ENCODE measurements around the gene KLHL21.
"Not testable (repeated sequence)": the region's sequence is repeated elsewhere in the genome, so short reads cannot be mapped to it uniquely, and the experiment has no call there.

The KLHL21 gene

GRCh38 chr1:6624710-6625583 lies 22.3 kb upstream of the KLHL21 start, which contains the start of gene THAP3:
THAP3 (plus strand) TSS chr1:6624868; CDS start chr1:6625219, 351 bp downstream.
- DNase-seq: peak; percentile 93

GRCh38 chr1:6623269-6623965 lies 20.7 kb upstream of the KLHL21 start:
- DNase-seq: no peak

DNA sequence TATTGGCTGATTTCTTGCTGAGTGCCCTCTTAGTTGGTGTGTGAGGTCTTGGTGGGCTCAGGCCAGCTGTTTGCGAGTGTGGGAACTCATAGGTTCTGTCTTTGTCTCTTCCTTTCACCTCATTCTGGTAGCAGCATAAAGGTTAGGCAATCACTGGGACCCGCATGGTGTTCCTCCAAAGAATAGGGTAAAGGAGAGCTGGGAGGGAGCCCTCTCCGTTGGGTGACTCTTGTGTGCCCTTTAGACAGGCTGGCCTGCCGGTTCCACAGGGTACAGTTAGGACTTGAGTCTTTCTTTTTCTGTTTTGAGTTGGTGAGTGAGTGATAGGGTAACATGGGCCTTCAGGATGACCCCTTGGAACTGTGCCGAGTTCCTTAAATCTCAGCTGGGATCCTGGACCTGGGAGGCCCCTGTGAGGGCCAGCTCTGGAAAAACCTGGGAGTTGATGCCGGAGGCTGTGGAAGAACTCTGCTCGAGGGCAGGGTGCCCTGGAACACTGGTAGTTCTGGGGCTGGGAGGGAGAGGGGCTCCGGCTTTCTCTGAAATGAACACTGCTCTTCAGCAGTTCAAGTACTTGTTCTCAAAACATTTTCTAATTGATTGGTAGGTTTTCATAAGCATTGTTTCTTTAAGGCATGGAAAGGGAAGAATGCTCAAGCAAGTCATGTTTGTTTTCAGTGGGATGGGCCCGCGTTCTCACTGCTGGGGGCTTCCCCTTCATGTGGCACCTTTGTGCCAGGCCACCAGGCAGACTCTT lies 19.9 kb upstream of the KLHL21 start:
- DNase-seq: no peak

GRCh38 chr1:6621429-6622391 lies 19.0 kb upstream of the KLHL21 start:
- no peak for DNase-seq

DNA sequence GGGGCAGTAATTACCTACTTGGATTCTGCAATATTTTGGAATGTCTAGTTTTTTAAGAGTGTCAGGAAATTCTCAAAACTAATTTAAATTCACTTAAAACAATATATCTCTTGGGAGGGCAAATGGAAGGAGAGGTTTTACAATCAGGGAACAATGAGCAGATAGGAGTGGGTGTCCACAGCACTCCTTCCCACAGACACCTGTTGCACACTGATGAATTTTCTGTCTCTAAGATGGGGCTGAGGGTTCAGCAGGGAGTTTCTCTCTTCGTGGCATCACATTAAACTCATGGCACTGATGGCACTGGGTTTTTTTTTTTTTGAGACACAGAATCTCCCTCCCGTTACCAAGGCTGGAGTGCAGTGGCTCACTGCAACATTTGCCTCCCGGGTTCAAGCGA lies 16.4 kb upstream of the KLHL21 start:
- no peak for DNase-seq

DNA sequence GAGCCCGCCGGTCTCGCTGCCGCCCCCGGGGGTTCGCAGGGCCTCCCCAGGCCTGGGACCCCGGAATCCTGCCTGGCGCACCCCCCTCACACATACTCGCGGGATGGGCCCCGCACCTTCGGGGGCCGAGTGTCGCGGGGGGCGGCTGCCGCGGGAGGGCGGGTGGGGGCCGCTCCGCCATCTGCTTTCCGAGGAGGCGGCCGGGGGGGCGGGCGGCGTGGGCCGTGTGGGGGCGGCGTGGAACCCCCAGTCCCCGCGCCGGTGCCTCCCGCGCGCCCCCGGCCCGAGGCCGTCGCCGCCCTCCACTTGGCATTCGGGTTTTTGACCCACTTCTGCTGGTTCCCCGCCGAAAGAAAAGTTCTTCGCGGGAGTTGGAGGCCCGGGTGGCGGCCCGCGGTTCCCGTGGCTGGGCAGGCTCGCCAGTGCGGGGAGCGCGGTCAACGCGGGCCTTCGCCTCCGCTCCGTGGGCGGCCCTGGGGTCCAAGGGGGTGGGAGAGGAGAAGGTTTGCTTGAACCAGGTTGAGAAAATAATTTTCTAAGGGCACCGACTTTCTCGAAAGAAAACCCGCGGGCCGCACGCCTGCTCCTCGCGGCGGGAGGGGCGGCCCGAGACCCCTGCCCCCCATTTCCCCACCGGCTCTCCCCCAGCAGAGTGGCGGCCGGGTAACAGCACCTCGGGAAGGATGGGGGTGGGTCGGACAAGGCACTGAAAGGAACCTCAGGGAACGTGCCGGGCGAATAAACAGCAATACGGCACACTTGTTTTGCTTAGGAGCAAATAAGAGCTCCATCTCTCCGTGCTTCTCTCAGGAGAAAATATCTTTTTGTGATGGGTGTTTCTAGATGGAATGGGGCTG lies 12.5 kb upstream of the KLHL21 start:
- no peak for DNase-seq

DNA sequence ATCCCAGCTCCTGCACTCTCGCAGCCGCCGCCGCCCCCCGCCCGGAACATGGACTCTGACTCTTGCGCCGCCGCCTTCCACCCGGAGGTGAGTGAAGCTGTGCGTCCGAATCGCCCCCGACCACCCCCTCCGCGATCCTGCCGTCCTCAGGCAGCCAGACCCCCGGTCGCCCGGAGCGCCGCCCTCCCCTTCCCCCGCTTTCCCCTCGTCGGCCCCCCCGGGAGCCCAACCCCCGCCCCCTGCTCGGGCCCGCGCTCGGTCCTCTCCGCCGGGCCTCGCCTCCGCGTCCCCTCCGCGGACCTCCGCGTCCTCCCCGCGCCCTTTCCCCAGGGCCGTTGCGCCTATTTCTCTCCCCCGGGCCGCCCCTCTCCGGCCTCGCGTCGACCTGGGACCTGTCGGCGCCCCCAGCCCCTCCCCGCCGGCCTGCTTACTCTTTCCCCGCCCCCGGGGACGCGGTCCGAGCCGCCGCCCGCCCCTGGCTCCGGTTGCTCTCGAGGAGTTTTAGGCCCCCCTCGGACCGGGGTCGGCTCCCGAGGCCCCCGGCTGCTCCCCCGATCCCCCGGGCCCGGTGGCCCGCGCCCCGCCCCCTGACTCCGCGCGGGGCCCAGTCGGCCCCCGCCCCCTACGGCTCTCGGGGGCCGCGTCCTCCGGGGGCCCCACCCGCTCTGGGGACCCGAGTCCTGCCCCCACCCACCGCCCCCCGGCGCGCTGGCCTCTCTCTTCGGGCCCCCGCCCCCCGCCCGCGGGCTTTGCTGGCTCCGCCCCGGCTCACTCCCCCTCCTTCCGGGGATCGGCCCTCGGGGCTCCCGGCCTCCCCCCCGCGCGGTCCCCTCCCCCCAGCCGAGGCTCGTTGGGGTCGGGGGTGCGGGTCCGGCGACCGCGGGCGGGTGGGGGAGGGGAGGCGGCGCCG lies 11.6 kb upstream of the KLHL21 start:
- DNase-seq: peak; percentile 73

GRCh38 chr1:6613361-6614018 lies 10.8 kb upstream of the KLHL21 start, which contains the start of gene PHF13:
PHF13 (plus strand) TSS chr1:6613731; CDS start chr1:6614067, 336 bp downstream.
- peak; percentile 100 for DNase-seq

- DNase-seq: no peak
These were observed 10.1 kb upstream of the KLHL21 start for GRCh38 chr1:6612641-6613360.

DNA sequence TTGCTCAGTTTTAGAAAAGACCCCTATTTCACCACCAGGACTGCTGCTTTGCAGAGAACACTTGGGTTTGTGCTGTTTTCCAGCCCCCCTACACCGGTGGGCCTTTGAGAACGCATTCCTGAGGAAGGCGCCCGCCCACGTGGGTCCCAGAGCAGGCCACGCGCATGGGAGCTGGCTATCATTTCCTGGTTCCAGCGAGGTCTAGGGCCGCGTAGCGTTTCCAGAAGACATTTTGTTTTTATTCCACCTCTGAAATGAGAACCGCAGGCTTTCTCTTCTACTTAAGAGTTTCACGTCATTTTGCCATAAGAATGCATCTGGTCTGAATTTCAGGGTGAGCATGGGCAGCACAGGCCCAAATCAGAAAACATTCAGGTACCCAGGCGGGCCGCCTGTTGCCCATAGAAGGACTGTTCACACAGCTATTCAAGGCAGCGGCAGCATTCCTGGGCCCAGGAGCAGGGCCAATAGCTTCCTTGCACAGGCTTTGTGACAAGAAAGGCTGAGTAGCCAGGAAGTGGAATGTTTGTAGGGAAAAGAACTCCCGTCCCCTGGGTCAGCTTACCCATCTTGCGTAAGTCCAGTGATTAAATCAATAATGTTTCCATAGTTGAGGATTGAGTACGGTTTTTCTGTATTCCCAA lies 1.4 kb upstream of the KLHL21 start:
- DNase-seq: peak; percentile 59

- DNase-seq: peak; percentile 72
These were observed 707 bp upstream of the KLHL21 start for GRCh38 chr1:6603238-6603914.

GRCh38 chr1:6601923-6602668 lies 573 bp downstream of the KLHL21 start:
- peak; percentile 48 for DNase-seq

- peak; percentile 88 for DNase-seq
These were observed 1.4 kb downstream of the KLHL21 start for GRCh38 chr1:6601049-6601922.

DNA sequence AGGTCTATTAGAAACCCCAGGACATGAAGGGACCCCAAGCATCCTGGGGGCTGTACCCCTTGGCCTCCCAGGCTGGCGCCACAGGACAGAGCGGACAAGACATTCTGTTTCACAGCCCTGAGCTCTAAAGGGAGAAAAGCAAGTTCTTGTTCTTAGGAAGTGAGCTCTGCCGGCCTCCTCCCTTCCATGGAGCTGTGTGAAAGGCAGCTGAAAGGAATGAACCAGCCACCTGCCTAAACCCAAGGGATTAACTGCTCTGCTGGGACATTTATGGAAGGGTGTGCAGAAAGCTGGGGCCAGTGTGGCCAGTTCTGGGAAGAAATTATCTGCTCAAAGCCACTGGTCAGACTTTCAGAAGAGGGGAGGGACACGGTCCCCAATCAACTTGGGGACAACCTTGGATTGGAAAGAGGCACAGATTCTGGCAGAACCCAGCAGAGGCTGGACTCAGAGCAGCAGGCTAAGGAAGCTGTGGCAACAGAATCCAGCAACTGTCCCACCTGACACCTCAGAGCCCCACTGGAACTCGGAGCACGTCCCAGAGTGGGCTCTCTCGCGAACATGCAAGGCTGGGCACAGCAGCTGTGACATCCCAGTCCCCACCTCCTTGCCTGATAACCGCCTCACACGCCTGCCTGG lies 2.1 kb downstream of the KLHL21 start:
- no peak for DNase-seq

- not testable (repeated sequence) for DNase-seq
These were observed 2.7 kb downstream of the KLHL21 start for GRCh38 chr1:6599991-6600390.
